Measurements from ENCODE around the gene SLC28A1.
A peak's percentile ranks its signal among the peaks of the same experiment; 100 is the strongest.

SLC28A1 gene, protein sequence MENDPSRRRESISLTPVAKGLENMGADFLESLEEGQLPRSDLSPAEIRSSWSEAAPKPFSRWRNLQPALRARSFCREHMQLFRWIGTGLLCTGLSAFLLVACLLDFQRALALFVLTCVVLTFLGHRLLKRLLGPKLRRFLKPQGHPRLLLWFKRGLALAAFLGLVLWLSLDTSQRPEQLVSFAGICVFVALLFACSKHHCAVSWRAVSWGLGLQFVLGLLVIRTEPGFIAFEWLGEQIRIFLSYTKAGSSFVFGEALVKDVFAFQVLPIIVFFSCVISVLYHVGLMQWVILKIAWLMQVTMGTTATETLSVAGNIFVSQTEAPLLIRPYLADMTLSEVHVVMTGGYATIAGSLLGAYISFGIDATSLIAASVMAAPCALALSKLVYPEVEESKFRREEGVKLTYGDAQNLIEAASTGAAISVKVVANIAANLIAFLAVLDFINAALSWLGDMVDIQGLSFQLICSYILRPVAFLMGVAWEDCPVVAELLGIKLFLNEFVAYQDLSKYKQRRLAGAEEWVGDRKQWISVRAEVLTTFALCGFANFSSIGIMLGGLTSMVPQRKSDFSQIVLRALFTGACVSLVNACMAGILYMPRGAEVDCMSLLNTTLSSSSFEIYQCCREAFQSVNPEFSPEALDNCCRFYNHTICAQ

GRCh38 chr15:84883916-84884781, at the start of gene SLC28A1:
Gene SLC28A1 (plus strand): TSS chr15:84884662. CDS start chr15:84887761, 3,099 bp downstream.
- no peak for DNase-seq (ENCODE audit: low read depth, low spot score)

GRCh38 chr15:84834969-84835368, 49.5 kb upstream of the SLC28A1 start:
- DNase-seq (ENCODE audit: low read depth, low spot score), result no peak

GRCh38 chr15:84835661-84836337, 48.7 kb upstream of the SLC28A1 start:
- DNase-seq (ENCODE audit: low read depth, low spot score), result no peak

GRCh38 chr15:84836844-84837243, 47.6 kb upstream of the SLC28A1 start:
- DNase-seq (ENCODE audit: low read depth, low spot score), result no peak

DNA sequence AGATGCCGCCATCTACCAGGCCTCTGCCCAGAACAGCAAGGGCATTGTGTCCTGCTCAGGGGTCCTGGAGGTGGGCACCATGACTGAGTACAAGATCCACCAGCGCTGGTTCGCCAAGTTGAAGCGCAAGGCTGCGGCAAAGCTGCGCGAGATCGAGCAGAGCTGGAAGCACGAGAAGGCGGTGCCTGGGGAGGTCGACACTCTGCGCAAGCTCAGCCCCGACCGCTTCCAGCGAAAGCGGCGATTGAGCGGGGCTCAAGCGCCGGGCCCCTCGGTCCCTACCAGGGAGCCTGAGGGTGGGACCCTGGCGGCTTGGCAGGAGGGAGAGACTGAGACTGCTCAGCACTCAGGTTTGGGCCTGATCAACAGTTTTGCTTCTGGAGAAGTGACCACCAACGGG, 44.7 kb upstream of the SLC28A1 start:
- DNase-seq (ENCODE audit: low read depth, low spot score), result no peak

- no peak for DNase-seq (ENCODE audit: low read depth, low spot score)
These were observed 44.2 kb upstream of the SLC28A1 start for GRCh38 chr15:84840255-84840654.

DNA sequence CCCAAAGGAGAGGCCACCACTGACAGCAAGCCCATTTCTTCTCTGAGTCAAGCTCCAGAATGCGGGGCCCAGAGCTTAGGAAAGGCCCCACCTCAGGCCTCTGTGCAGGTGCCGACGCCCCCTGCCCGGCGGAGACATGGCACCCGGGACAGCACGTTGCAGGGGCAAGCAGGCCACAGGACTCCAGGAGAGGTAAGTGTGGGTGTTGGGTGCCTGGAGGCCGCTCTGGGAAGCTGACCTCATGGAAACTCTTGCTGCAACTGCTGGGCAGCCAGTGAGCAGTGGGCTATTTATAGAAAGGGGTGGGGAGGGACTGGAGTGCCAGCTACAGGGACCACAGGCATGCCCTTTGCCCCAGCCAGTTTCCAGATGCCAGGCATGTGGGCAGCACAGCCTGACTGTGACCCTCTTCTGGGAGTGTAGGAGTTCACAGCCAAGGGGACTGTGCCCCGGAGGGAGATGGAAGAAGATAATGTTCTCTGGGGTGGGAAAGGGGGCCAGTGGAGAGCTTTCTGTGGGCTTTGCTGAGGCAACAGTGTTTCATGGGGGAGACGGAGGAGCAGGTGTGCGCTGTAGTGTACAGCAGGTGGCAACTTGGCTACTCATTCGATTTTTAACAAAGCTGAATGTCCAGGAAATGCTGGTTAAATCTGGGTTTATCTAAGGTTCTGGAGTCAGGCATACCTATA, 43.6 kb upstream of the SLC28A1 start:
- no peak for DNase-seq (ENCODE audit: low read depth, low spot score)

GRCh38 chr15:84842781-84843180, 41.7 kb upstream of the SLC28A1 start:
- no peak for DNase-seq (ENCODE audit: low read depth, low spot score)

GRCh38 chr15:84844964-84845363, 39.5 kb upstream of the SLC28A1 start:
- no peak for DNase-seq (ENCODE audit: low read depth, low spot score)

GRCh38 chr15:84845631-84846030, 38.8 kb upstream of the SLC28A1 start:
- DNase-seq (ENCODE audit: low read depth, low spot score), result peak; percentile 15

GRCh38 chr15:84846269-84846668, 38.2 kb upstream of the SLC28A1 start:
- no peak for DNase-seq (ENCODE audit: low read depth, low spot score)

DNA sequence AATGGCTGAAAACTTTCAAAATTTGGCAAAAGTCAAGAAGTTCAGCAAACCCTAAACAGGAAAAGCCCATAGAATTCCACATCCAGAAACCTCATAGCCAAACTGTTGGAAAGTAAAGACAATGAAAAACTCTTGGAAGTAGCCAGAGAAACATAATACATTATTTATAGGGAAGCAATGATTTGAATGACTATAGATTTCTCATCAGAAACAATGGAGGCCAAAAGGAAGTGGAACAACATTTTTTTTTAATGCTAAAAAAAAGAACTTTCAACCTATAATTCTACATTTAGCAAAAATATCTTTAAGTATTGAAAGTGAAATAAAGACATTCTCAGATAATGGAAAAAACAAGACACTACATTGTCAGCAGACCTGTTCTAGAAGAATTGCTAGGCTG, 37.1 kb upstream of the SLC28A1 start:
- DNase-seq (ENCODE audit: low read depth, low spot score), result no peak

DNA sequence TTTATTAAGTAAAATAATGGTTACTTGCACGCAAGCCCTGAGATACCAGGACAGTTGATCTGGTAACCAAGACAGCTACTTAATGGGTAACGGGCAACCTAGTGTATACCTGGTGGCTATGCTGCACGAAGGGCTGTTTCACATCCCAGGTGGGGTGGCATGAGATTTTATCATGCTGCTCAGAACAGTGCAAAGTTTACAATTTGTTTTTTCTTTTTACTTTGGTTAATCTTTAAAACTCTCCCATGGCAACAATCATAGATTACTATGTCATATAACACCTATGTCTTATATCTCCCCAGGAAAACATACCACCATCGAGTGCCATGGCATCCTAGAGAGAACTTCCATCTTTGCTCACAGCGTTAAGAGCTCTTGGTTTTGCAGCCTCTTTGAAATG, 32.2 kb upstream of the SLC28A1 start:
- DNase-seq (ENCODE audit: low read depth, low spot score), result no peak

DNA sequence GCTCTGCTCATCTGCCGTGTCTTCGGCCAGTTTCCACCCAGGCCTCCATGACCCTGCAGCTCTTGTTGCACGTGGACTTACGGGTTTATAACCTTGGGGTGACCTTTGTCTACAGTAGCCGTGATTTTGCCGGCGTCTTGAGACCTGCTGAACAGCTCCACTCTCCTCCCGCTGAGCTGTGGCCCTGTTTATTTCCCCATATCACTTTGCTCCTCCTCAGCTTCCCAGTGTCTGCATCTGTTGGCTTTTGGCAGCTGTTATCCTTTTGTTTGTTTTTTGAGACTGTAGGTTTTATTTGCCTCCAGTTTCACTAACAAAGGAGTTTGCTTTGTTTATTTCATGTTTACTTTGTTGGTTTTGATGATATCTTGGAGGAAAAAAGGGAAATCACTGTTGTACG, 29.3 kb upstream of the SLC28A1 start:
- no peak for DNase-seq (ENCODE audit: low read depth, low spot score)

DNA sequence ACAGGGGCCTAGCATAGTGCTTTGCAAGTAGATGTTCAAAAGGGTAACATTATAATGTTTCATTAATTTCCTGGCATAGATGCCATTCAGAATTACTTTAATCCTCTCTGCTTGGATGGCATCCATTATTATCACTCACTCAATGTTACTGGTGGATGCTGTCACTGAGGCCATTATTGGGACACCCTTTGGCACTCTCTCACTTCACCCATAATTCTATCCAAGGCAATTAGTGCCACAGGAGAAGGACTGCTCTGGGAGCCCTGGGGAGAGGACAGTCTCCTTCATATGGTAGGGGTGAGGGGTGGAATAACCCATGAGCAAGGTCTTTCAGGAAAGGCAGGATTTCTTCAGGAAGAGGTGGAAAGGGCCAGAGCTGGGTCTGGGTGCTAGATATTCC, 28.7 kb upstream of the SLC28A1 start:
- DNase-seq (ENCODE audit: low read depth, low spot score), result no peak

DNA sequence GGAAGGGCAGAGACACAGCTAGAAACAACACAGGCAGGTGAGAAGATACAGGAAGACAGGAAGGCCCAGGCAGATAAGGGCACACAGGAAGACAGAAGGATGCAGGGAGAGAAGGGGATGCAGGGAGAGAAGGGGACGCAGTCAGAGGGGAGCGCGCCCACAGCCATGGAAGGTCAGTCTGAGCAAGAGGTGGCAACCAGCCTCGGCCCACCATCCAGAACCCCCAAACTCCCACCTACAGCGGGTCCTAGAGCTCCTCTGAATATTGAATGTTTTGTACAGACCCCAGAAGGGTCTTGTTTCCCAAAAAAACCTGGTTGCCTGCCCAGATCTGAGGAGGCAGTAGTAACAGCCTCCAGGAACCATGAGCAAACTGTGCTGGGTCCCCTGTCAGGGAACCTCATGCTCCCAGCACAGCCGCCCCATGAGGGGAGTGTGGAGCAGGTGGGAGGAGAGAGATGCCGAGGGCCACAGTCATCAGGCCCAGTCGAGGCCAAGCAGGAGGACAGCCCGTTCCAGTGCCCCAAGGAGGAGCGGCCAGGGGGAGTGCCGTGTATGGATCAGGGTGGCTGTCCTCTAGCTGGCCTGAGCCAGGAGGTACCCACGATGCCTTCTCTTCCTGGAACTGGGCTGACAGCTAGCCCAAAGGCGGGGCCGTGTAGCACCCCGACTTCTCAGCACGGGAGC, 27.6 kb upstream of the SLC28A1 start:
- DNase-seq (ENCODE audit: low read depth, low spot score), result no peak

GRCh38 chr15:84857418-84858004, 27.0 kb upstream of the SLC28A1 start:
- no peak for DNase-seq (ENCODE audit: low read depth, low spot score)

GRCh38 chr15:84858231-84858630, 26.2 kb upstream of the SLC28A1 start:
- DNase-seq (ENCODE audit: low read depth, low spot score), result no peak

GRCh38 chr15:84859144-84859543, 25.3 kb upstream of the SLC28A1 start:
- DNase-seq (ENCODE audit: low read depth, low spot score), result no peak

GRCh38 chr15:84859651-84860050, 24.8 kb upstream of the SLC28A1 start:
- DNase-seq (ENCODE audit: low read depth, low spot score), result no peak

Data from smooth muscle cell of the brain vasculature (primary cell).